Tibial artery (tissue), 4 donors: Measurements from ENCODE around the gene PAXIP1.

Source experiments
- DNase-seq, 2 donors: peaks; one replicate each; pipeline ENCODE4 v3.0.0-alpha.2; 2019
- H3K27ac ChIP-seq, 2 donors: fragments of 200-600 bp; sonication (generic) in 1 of 2; 1 replicate in 1 of 2; 2 replicates in 1 of 2; pipeline ENCODE4 v1.5.1; 2018 to 2019; ENCODE audit warnings: mild to moderate bottlenecking in 1 of 2
- H3K27me3 ChIP-seq, 2 donors: fragments of 200-600 bp; sonication (generic) in 1 of 2; one replicate each; pipeline versions ENCODE4 v1.5.1 to v1.6.0; 2016 to 2019
- H3K36me3 ChIP-seq, 3 donors: fragments of 200-600 bp; sonication (generic) in 2 of 3; one replicate each; pipeline ENCODE4 v1.5.1; 2016 to 2019; ENCODE audit warnings: mild to moderate bottlenecking in 2 of 3
- H3K4me1 ChIP-seq, 4 donors: fragments of 200-600 bp; sonication (generic) in 2 of 4; 1 replicate in 3 of 4; 2 replicates in 1 of 4; pipeline ENCODE4 v1.5.1; 2016 to 2019
- H3K4me3 ChIP-seq, 2 donors: fragments of 200-600 bp; sonication (generic) in 1 of 2; 1 replicate in 1 of 2; 2 replicates in 1 of 2; pipeline ENCODE4 v1.5.1; 2018 to 2019; ENCODE audit warnings: mild to moderate bottlenecking in 2 of 2
- H3K9me3 ChIP-seq, 3 donors: fragments of 200-600 bp; sonication (generic) in 1 of 3; one replicate each; pipeline ENCODE4 v1.5.1; 2016 to 2019
- intact Hi-C: fragments of 100-400 bp; cut with DNase I; formaldehyde crosslinking; loops from one replicate; pipeline ENCODE4 v1.15.0; 2023; ENCODE audit warnings: low total_unique reads
- TF ChIP-seq, protein P1 (sequence below), 2 experiments: fragments of 200-600 bp in 1 of 2; fragments of 450-650 bp in 1 of 2; IDR thresholded peaks; one replicate each; pipeline ENCODE4 v1.5.1; 2017 to 2019; ENCODE audit warnings: antibody characterized with exemption in 2 of 2, mild to moderate bottlenecking in 1 of 2, moderate library complexity in 1 of 2

Gene PAXIP1

GRCh38 chr7:155000795-155001194 lies 2.1 kb downstream of the PAXIP1 start:
- TF ChIP-seq, protein P1, sequence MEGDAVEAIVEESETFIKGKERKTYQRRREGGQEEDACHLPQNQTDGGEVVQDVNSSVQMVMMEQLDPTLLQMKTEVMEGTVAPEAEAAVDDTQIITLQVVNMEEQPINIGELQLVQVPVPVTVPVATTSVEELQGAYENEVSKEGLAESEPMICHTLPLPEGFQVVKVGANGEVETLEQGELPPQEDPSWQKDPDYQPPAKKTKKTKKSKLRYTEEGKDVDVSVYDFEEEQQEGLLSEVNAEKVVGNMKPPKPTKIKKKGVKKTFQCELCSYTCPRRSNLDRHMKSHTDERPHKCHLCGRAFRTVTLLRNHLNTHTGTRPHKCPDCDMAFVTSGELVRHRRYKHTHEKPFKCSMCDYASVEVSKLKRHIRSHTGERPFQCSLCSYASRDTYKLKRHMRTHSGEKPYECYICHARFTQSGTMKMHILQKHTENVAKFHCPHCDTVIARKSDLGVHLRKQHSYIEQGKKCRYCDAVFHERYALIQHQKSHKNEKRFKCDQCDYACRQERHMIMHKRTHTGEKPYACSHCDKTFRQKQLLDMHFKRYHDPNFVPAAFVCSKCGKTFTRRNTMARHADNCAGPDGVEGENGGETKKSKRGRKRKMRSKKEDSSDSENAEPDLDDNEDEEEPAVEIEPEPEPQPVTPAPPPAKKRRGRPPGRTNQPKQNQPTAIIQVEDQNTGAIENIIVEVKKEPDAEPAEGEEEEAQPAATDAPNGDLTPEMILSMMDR (IDR thresholded peaks at IDR 0.05): no peak
- Histone ChIP-seq H3K9me3 (no peaks in the 10 kb centered on the region), H3K36me3 (peaks cover 16 to 22% (median 18%) of the 10 kb centered on the region in 3 donors), H3K27me3 (no peaks in the 10 kb centered on the region), H3K27ac (no peak overlapping the region), H3K4me1 (peaks cover 0 to 16% (median 14%) of the 10 kb centered on the region in 4 donors), H3K4me3 (no peak overlapping the region)
- intact Hi-C loops: loop anchor here (5.0 kb wide), 2 partner anchors 73 to 297 kb away; partner anchors contain the start of gene INSIG1
- no peak for DNase-seq

DNA sequence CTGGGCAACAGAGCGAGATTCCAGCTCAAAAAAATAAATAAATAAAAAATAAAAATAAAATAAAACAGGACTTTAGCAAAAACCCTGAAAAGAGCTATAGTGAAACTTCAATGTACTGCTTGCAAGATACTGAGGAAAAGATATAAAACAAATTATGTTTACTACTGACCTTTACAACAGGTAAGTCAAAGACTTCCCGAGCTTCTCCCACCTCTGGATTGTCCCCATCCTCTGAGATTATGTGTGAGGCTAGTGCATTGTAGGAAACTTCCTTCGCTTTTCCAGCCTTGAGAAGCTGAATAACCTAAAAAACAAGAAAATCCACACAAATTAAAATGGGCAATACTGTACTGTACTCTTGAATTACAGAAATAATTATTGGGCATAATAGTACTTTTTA lies 4.4 kb downstream of the PAXIP1 start:
- Histone ChIP-seq H3K27me3 (no peaks in the 10 kb centered on the region), H3K9me3 (no peaks in the 10 kb centered on the region), H3K36me3 (peaks cover 16 to 32% (median 20%) of the 10 kb centered on the region in 3 donors), H3K4me1 (peaks cover 0 to 9% (median 6%) of the 10 kb centered on the region in 4 donors), H3K27ac (no peak overlapping the region), H3K4me3 (no peak overlapping the region)
- no peak for DNase-seq
- intact Hi-C loops: no loop called here
- TF ChIP-seq, protein P1 (IDR thresholded peaks at IDR 0.05): no peak

DNA sequence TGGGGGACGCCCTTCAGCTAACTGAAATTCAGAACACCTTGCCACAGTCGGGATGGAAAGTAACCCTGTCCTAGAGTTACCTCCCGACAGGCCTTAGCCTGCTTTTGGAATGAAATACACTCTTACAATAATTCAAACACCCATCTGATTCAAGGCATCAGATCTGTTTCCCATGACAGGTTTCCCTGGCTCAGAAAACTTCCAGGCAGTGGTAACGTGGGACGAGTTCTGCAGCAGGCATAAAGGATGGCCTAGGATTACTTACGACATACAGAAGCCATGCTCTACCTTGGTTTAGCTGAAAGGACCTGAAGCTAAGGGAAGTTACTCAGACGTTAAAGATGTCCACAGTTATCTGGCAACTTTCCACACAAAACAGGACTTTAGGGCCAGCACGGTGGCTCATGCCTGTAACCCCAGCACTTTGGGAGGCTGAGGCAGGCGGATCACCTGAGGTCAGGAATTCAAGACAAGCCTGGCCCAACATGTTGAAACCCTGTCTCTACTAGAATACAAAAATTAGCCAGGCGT lies 5.0 kb downstream of the PAXIP1 start:
- Histone ChIP-seq H3K4me3 (no peak overlapping the region), H3K9me3 (no peaks in the 10 kb centered on the region), H3K27ac (no peak overlapping the region), H3K27me3 (no peaks in the 10 kb centered on the region), H3K36me3 (peaks cover 16 to 38% (median 25%) of the 10 kb centered on the region in 3 donors), H3K4me1 (peaks cover 0 to 9% (median 6%) of the 10 kb centered on the region in 4 donors)
- TF ChIP-seq, protein P1 (IDR thresholded peaks at IDR 0.05): no peak
- no peak for DNase-seq
- intact Hi-C loops: no loop called here

GRCh38 chr7:154996756-154997155 lies 6.2 kb downstream of the PAXIP1 start:
- peaks cover 0 to 4% (median 1%) of the 10 kb centered on the region in 4 donors for H3K4me1 ChIP-seq
- TF ChIP-seq, protein P1 (IDR thresholded peaks at IDR 0.05): no peak
- H3K27ac ChIP-seq: no peak overlapping the region
- H3K4me3 ChIP-seq: no peak overlapping the region
- no peak for DNase-seq
- intact Hi-C loops: no loop called here
- H3K36me3 ChIP-seq: peaks cover 22 to 50% (median 25%) of the 10 kb centered on the region in 3 donors
- no peaks in the 10 kb centered on the region for H3K27me3 ChIP-seq
- H3K9me3 ChIP-seq: no peaks in the 10 kb centered on the region

DNA sequence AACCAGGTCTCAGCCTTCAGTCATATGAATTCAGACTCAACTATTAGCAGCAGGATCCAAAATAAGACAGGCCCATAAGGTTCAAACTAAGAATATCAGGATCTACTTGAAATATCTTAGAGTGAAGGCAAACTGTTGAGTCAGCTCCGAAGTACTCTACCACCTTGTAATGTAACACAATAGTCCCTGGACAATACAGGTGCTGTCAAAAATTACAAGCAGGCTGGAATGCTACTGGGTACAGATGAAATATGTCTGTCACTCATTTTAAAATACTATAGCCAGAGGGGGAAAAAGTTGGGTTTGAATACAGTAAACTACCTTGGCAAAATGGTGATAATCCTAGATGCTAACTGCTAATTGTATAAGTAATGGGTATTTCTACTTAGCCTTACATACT lies 6.8 kb downstream of the PAXIP1 start:
- peaks cover 23 to 53% (median 25%) of the 10 kb centered on the region in 3 donors for H3K36me3 ChIP-seq
- H3K9me3 ChIP-seq: no peaks in the 10 kb centered on the region
- no peaks in the 10 kb centered on the region for H3K27me3 ChIP-seq
- intact Hi-C loops: no loop called here
- no peak for DNase-seq
- no peak overlapping the region for H3K4me3 ChIP-seq
- TF ChIP-seq, protein P1 (IDR thresholded peaks at IDR 0.05): no peak
- H3K27ac ChIP-seq: no peak overlapping the region
- no peaks in the 10 kb centered on the region for H3K4me1 ChIP-seq
